Ectodermal cell (in vitro differentiated cells): ENCODE results near the gene CALHM6. TPM values are rescaled to one million over a fixed set of nuclear protein-coding genes. Genes with fewer than 3 reads are reported as not detected.
A peak's percentile ranks its signal among the peaks of the same experiment; 100 is the strongest.

Source experiments
- H3K27ac ChIP-seq: 2 replicates; pipeline ENCODE4 v1.7.0; 2013; ENCODE audit warnings: mild to moderate bottlenecking, low read depth, low read length; ENCODE audit not compliant: insufficient read depth, poor library complexity, severe bottlenecking
- H3K27me3 ChIP-seq: 2 replicates; pipeline ENCODE4 v1.7.0; 2013; ENCODE audit warnings: mild to moderate bottlenecking, low read length; ENCODE audit not compliant: insufficient read depth, control insufficient read depth, poor library complexity, severe bottlenecking
- H3K36me3 ChIP-seq: one replicate; pipeline ENCODE4 v1.7.0; 2013; ENCODE audit warnings: low read length; ENCODE audit not compliant: control insufficient read depth, insufficient read depth
- H3K4me1 ChIP-seq: one replicate; pipeline ENCODE4 v1.7.0; 2013; ENCODE audit warnings: low read length; ENCODE audit not compliant: control insufficient read depth, insufficient read depth
- H3K4me3 ChIP-seq: 2 replicates; pipeline ENCODE4 v1.7.0; 2013; ENCODE audit warnings: low read depth, low read length, control low read depth; ENCODE audit not compliant: insufficient read depth
- H3K9me3 ChIP-seq: 2 replicates; pipeline ENCODE4 v1.7.0; 2013; ENCODE audit warnings: mild to moderate bottlenecking, low read length, moderate library complexity; ENCODE audit not compliant: control insufficient read depth
- WGBS, 2 experiments: methylation state at CpG; one replicate each; pipeline ENCODE4 v1.1.7; 2013; ENCODE audit warnings: missing lambda C conversion rate in 2 of 2; 5-methylcytosine and 5-hydroxymethylcytosine counted together
- polyA plus RNA-seq, 4 experiments: library from polyadenylated mRNA; stranded (reverse); fragments of 50-300 nt; gene quantifications; one replicate each; pipeline ENCODE4 v1.2.3, GENCODE V29; 2013

The CALHM6 gene
- 0.93 TPM for polyA plus RNA-seq (2013, experiment 1 of 4)
- 1.2 TPM for polyA plus RNA-seq (2013, experiment 2 of 4)
- 0.64 TPM for polyA plus RNA-seq (2013, experiment 3 of 4)
- polyA plus RNA-seq (2013, experiment 4 of 4) = not detected

GRCh38 chr6:116461331-116461931 lies at the start of gene CALHM6:
CALHM6 (plus strand) TSS chr6:116461375; CDS start chr6:116461930, 555 bp downstream.
- no peaks in the 10 kb centered on the region for H3K36me3 ChIP-seq
- no peaks in the 10 kb centered on the region for H3K9me3 ChIP-seq
- WGBS, 2 experiments = 49 to 50% methylated on average over 13 of the region's 13 CpGs
- H3K27me3 ChIP-seq = peaks cover 51% of the 10 kb centered on the region
- H3K4me3 ChIP-seq = peak within 1 kb of the TSS; percentile 34
- no peak within 1 kb of the TSS for H3K27ac ChIP-seq
- H3K4me1 ChIP-seq = no peaks in the 10 kb centered on the region

GRCh38 chr6:116412270-116412669 lies 48.9 kb upstream of the CALHM6 start:
- Histone ChIP-seq H3K36me3 (no peaks in the 10 kb centered on the region), H3K27me3 (no peaks in the 10 kb centered on the region), H3K27ac (no peak overlapping the region), H3K4me1 (peaks cover 5% of the 10 kb centered on the region), H3K9me3 (no peaks in the 10 kb centered on the region), H3K4me3 (no peak overlapping the region)

GRCh38 chr6:116413357-116413756 lies 47.8 kb upstream of the CALHM6 start:
- H3K4me3 ChIP-seq = no peak overlapping the region
- H3K27ac ChIP-seq = no peak overlapping the region
- no peaks in the 10 kb centered on the region for H3K27me3 ChIP-seq
- H3K9me3 ChIP-seq = no peaks in the 10 kb centered on the region
- H3K4me1 ChIP-seq = peaks cover 5% of the 10 kb centered on the region
- 67 to 96% methylated on average over 1 of the region's 1 CpG for WGBS, 2 experiments
- H3K36me3 ChIP-seq = no peaks in the 10 kb centered on the region

- no peak overlapping the region for H3K4me3 ChIP-seq
- no peaks in the 10 kb centered on the region for H3K4me1 ChIP-seq
- WGBS, 2 experiments = 97 to 99% methylated on average over 3 of the region's 3 CpGs
- no peaks in the 10 kb centered on the region for H3K27me3 ChIP-seq
- no peaks in the 10 kb centered on the region for H3K36me3 ChIP-seq
- no peak overlapping the region for H3K27ac ChIP-seq
- no peaks in the 10 kb centered on the region for H3K9me3 ChIP-seq
These were observed 43.5 kb upstream of the CALHM6 start for GRCh38 chr6:116417661-116418060.

- Histone ChIP-seq H3K27me3 (no peaks in the 10 kb centered on the region), H3K27ac (no peak overlapping the region), H3K4me3 (no peak overlapping the region), H3K36me3 (no peaks in the 10 kb centered on the region), H3K9me3 (no peaks in the 10 kb centered on the region), H3K4me1 (no peaks in the 10 kb centered on the region)
- WGBS, 2 experiments = 89 to 92% methylated on average over 2 of the region's 2 CpGs
These were observed 41.9 kb upstream of the CALHM6 start for GRCh38 chr6:116419069-116419786.

- H3K4me1 ChIP-seq = no peaks in the 10 kb centered on the region
- WGBS, 2 experiments = 86 to 95% methylated on average over 5 of the region's 5 CpGs
- no peak overlapping the region for H3K27ac ChIP-seq
- H3K27me3 ChIP-seq = no peaks in the 10 kb centered on the region
- H3K4me3 ChIP-seq = no peak overlapping the region
- H3K36me3 ChIP-seq = no peaks in the 10 kb centered on the region
- no peaks in the 10 kb centered on the region for H3K9me3 ChIP-seq
These were observed 40.8 kb upstream of the CALHM6 start for GRCh38 chr6:116420341-116420740.

GRCh38 chr6:116422238-116422637 lies 38.9 kb upstream of the CALHM6 start:
- Histone ChIP-seq H3K27me3 (no peaks in the 10 kb centered on the region), H3K4me1 (no peaks in the 10 kb centered on the region), H3K9me3 (no peaks in the 10 kb centered on the region), H3K4me3 (no peak overlapping the region), H3K36me3 (peaks cover 4% of the 10 kb centered on the region), H3K27ac (no peak overlapping the region)
- 100% methylated on average over 2 to 3 of the region's 3 CpGs for WGBS, 2 experiments

GRCh38 chr6:116424001-116424400 lies 37.2 kb upstream of the CALHM6 start:
- WGBS, 2 experiments = 89 to 93% methylated on average over 1 of the region's 1 CpG
- H3K27ac ChIP-seq = no peak overlapping the region

GRCh38 chr6:116426551-116426950 lies 34.6 kb upstream of the CALHM6 start:
- 97 to 98% methylated on average over 3 of the region's 3 CpGs for WGBS, 2 experiments
- Histone ChIP-seq H3K4me1 (no peaks in the 10 kb centered on the region), H3K36me3 (peaks cover 4% of the 10 kb centered on the region), H3K9me3 (no peaks in the 10 kb centered on the region), H3K27me3 (no peaks in the 10 kb centered on the region), H3K27ac (no peak overlapping the region), H3K4me3 (no peak overlapping the region)

More at GRCh38 chr6:116424001-116424400, 37.2 kb upstream of the CALHM6 start:
- H3K36me3 ChIP-seq = peaks cover 4% of the 10 kb centered on the region
- no peaks in the 10 kb centered on the region for H3K27me3 ChIP-seq
- no peaks in the 10 kb centered on the region for H3K4me1 ChIP-seq
- no peak overlapping the region for H3K4me3 ChIP-seq
- H3K9me3 ChIP-seq = no peaks in the 10 kb centered on the region

- Histone ChIP-seq H3K27me3 (no peaks in the 10 kb centered on the region), H3K4me3 (no peak overlapping the region), H3K36me3 (peaks cover 4% of the 10 kb centered on the region), H3K4me1 (no peaks in the 10 kb centered on the region), H3K27ac (no peak overlapping the region), H3K9me3 (no peaks in the 10 kb centered on the region)
- 96 to 97% methylated on average over 2 of the region's 2 CpGs for WGBS, 2 experiments
These were observed 32.1 kb upstream of the CALHM6 start for GRCh38 chr6:116429111-116429510.
